ENCODE data around the gene BNIP2. TPM values are rescaled to one million over a fixed set of nuclear protein-coding genes. Genes with fewer than 3 reads are reported as not detected.

BNIP2 gene
- total and polyA plus RNA-seq, 4 donors, result 17.4 to 73.6 (median 29.6) TPM

GRCh38 chr15:59723687-59724346 lies 34.7 kb upstream of the BNIP2 start (continued):
- no peak for TF ChIP-seq HNF4G (IDR thresholded peaks at IDR 0.05)
- no peak for TF ChIP-seq CTCF (IDR thresholded peaks at IDR 0.05; ENCODE audit: low read depth, low read length, missing input control)
- peak in 1 of 2 donors; percentile 37 for TF ChIP-seq JUND (IDR thresholded peaks at IDR 0.05)
- TF ChIP-seq GABPA (IDR thresholded peaks at IDR 0.05 in 1 of 2, conservative IDR thresholded peaks at IDR 0.05 in 1 of 2), result no peak
- TF ChIP-seq MAX (IDR thresholded peaks at IDR 0.05), result no peak

GRCh38 chr15:59722476-59722875 lies 33.4 kb upstream of the BNIP2 start:
- TF ChIP-seq FOXA1 (IDR thresholded peaks at IDR 0.05) (no peak), CTCF (IDR thresholded peaks at IDR 0.05; ENCODE audit: low read depth, low read length, missing input control) (no peak), MAX (IDR thresholded peaks at IDR 0.05) (no peak), RXRA (IDR thresholded peaks at IDR 0.05) (no peak), EGR1 (IDR thresholded peaks at IDR 0.05; ENCODE audit: low read depth in 2 of 2) (no peak), GABPA (IDR thresholded peaks at IDR 0.05 in 1 of 2, conservative IDR thresholded peaks at IDR 0.05 in 1 of 2) (no peak), JUND (IDR thresholded peaks at IDR 0.05) (no peak), ZBTB33 (IDR thresholded peaks at IDR 0.05) (no peak), FOXA2 (IDR thresholded peaks at IDR 0.05) (no peak)
- peaks cover 0 to 13% (median 6%) of the 10 kb centered on the region in 4 donors for H3K4me1 ChIP-seq (ENCODE audit: control insufficient read depth in 4 of 4, insufficient read depth in 4 of 4, low read length in 3 of 4)
- H3K4me3 ChIP-seq (ENCODE audit: low read depth in 1 of 3, low read length in 3 of 3), result no peak overlapping the region
- WGBS, result 86% methylated on average over 7 of the region's 7 CpGs
- H3K27me3 ChIP-seq (ENCODE audit: control insufficient read depth in 4 of 4, insufficient read depth in 4 of 4, low read length in 3 of 4), result no peaks in the 10 kb centered on the region
- H3K9ac ChIP-seq (ENCODE audit: low read depth in 1 of 2, low read length in 2 of 2), result no peak overlapping the region
- no peaks in the 10 kb centered on the region for H3K9me3 ChIP-seq (ENCODE audit: control insufficient read depth in 4 of 4, low read length in 3 of 4)
- DNase-seq (ENCODE audit: low spot score), result no peak
- no peak overlapping the region for H3K27ac ChIP-seq (ENCODE audit: low read depth in 1 of 2, low read length in 2 of 2)
- H3K36me3 ChIP-seq (ENCODE audit: control insufficient read depth in 4 of 4, insufficient read depth in 3 of 4, low read depth in 1 of 4, low read length in 3 of 4), result no peaks in the 10 kb centered on the region

- Histone ChIP-seq H3K27me3 (ENCODE audit: control insufficient read depth in 4 of 4, insufficient read depth in 4 of 4, low read length in 3 of 4) (no peaks in the 10 kb centered on the region), H3K4me3 (ENCODE audit: low read depth in 1 of 3, low read length in 3 of 3) (no peak overlapping the region), H3K9me3 (ENCODE audit: control insufficient read depth in 4 of 4, low read length in 3 of 4) (no peaks in the 10 kb centered on the region), H3K4me1 (ENCODE audit: control insufficient read depth in 4 of 4, insufficient read depth in 4 of 4, low read length in 3 of 4) (peaks cover 0 to 13% (median 6%) of the 10 kb centered on the region in 4 donors), H3K36me3 (ENCODE audit: control insufficient read depth in 4 of 4, insufficient read depth in 3 of 4, low read depth in 1 of 4, low read length in 3 of 4) (no peaks in the 10 kb centered on the region), H3K9ac (ENCODE audit: low read depth in 1 of 2, low read length in 2 of 2) (no peak overlapping the region), H3K27ac (ENCODE audit: low read depth in 1 of 2, low read length in 2 of 2) (no peak overlapping the region)
- no peak for DNase-seq (ENCODE audit: low spot score)
- WGBS, result 92% methylated on average over 7 of the region's 7 CpGs
- no peak for TF ChIP-seq FOXA2 (IDR thresholded peaks at IDR 0.05)
- TF ChIP-seq FOXA1 (IDR thresholded peaks at IDR 0.05), result no peak
- TF ChIP-seq RXRA (IDR thresholded peaks at IDR 0.05), result no peak
- no peak for TF ChIP-seq SP1 (IDR thresholded peaks at IDR 0.05)
- no peak for TF ChIP-seq CTCF (IDR thresholded peaks at IDR 0.05; ENCODE audit: low read depth, low read length, missing input control)
- no peak for TF ChIP-seq GABPA (IDR thresholded peaks at IDR 0.05 in 1 of 2, conservative IDR thresholded peaks at IDR 0.05 in 1 of 2)
- no peak for TF ChIP-seq HNF4A (conservative IDR thresholded peaks at IDR 0.05)
- no peak for TF ChIP-seq ZBTB33 (IDR thresholded peaks at IDR 0.05)
- TF ChIP-seq YY1 (IDR thresholded peaks at IDR 0.05), result no peak
Observed at GRCh38 chr15:59722037-59722436, 32.9 kb upstream of the BNIP2 start.

Measured in liver (tissue), 9 donors.